ENCODE data around the gene ZNRD2. TPM values are rescaled to one million over a fixed set of nuclear protein-coding genes. Genes with fewer than 3 reads are reported as not detected.

ZNRD2 gene
- total RNA-seq, 4 donors from 2014 or later: 33.2 to 48.0 (median 40.0) TPM

- H3K9me3 ChIP-seq: no peaks in the 10 kb centered on the region
- intact Hi-C loops (cut with DNase I): no loop called here
- no peak for TF ChIP-seq CTCF (IDR thresholded peaks at IDR 0.05)
- no peak for TF ChIP-seq POLR2A (IDR thresholded peaks at IDR 0.05)
- H3K4me3 ChIP-seq: no peak overlapping the region
- no peaks in the 10 kb centered on the region for H3K27me3 ChIP-seq
- peaks cover 0 to 36% (median 0%) of the 10 kb centered on the region in 3 donors for H3K36me3 ChIP-seq
- WGBS, 2 donors: 58 to 83% methylated on average over 5 to 8 of the region's 37 CpGs
- no peak overlapping the region for H3K27ac ChIP-seq
- no peak for DNase-seq
- H3K4me1 ChIP-seq: peaks cover 32 to 76% (median 46%) of the 10 kb centered on the region in 3 donors
Observed at GRCh38 chr11:65553301-65554001, 16.8 kb upstream of the ZNRD2 start.

- 79 to 81% methylated on average over 6 to 9 of the region's 27 CpGs for WGBS, 2 donors
- H3K36me3 ChIP-seq: peaks cover 0 to 32% (median 0%) of the 10 kb centered on the region in 3 donors
- no peaks in the 10 kb centered on the region for H3K27me3 ChIP-seq
- no peaks in the 10 kb centered on the region for H3K9me3 ChIP-seq
- no peak for DNase-seq
- peak overlapping the region in 1 of 4 donors; percentile 91 for H3K27ac ChIP-seq
- H3K4me3 ChIP-seq: no peak overlapping the region
- H3K4me1 ChIP-seq: peaks cover 39 to 84% (median 53%) of the 10 kb centered on the region in 3 donors
- intact Hi-C loops (cut with DNase I): no loop called here
- TF ChIP-seq CTCF (IDR thresholded peaks at IDR 0.05) (no peak), POLR2A (IDR thresholded peaks at IDR 0.05) (no peak)
Observed at GRCh38 chr11:65554057-65554818, 16.0 kb upstream of the ZNRD2 start.

DNA sequence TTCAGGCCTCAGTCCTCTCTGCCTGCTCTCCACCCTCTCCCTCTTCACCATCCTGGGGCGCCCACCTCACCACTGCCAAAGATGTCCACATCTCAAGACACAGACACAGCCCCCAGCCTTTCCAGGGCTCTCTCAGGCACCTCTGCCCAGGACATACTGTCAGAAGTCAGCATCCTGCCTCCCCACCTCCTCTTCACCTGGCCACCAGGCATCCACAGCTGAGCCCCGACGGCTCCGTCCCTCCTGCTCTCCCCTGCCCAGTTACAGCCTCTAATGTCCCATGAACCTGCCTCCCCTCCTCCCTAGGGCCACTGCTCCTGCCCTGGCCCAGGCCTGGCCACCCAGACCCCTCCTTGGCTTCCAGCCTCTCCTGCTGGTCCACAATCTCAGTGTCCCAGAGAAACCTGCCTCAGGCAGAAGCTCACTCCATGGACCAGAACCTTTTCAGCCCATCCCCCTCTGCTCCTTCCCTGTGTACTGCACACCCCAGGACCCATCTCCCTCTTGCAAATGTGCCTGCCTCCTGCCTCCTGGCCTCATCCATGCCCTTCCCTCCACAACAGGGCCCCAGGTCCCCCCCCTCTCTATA lies 15.3 kb upstream of the ZNRD2 start:
- peaks cover 46 to 91% (median 60%) of the 10 kb centered on the region in 3 donors for H3K4me1 ChIP-seq
- H3K27ac ChIP-seq: peak overlapping the region; percentile 16 to 95 (median 92)
- no peaks in the 10 kb centered on the region for H3K9me3 ChIP-seq
- DNase-seq: no peak
- 88 to 90% methylated on average over 4 of the region's 4 CpGs for WGBS, 2 donors
- H3K36me3 ChIP-seq: peaks cover 0 to 32% (median 0%) of the 10 kb centered on the region in 3 donors
- no peak overlapping the region for H3K4me3 ChIP-seq
- no peaks in the 10 kb centered on the region for H3K27me3 ChIP-seq
- intact Hi-C loops (cut with DNase I): no loop called here
- TF ChIP-seq POLR2A (IDR thresholded peaks at IDR 0.05) (no peak), CTCF (IDR thresholded peaks at IDR 0.05) (no peak)

DNA sequence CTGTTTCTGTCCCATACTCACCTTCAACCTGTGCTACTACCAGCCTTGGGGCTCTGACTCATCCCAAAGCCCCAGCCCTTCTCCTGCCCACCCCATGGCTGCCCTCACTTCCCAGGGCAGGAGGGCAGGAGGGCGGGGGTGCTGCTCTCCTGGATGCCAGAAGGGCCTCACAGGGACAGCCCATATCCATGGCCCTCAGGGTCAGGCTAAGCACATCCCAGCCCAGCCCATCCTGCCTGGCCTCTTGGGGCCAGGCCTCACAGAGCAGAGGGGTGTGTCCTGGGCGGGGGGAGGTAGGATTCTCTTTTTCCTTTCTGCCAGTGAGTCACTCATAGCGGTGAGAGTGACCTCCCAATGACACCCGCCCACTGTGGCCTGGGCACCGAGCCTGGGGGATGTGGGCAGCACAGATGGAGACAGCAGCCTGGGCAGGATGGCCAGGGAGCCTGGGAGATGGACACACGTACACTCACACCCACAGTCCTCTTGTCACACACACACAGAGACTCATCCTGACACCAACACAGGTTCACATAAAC lies 14.5 kb upstream of the ZNRD2 start:
- H3K27me3 ChIP-seq: no peaks in the 10 kb centered on the region
- no peaks in the 10 kb centered on the region for H3K9me3 ChIP-seq
- no peak for TF ChIP-seq CTCF (IDR thresholded peaks at IDR 0.05)
- no peak for TF ChIP-seq POLR2A (IDR thresholded peaks at IDR 0.05)
- 67% methylated on average over 1 of the region's 6 CpGs; no CpG with 5 or more reads in 1 of the 2 donors for WGBS, 2 donors
- H3K36me3 ChIP-seq: peaks cover 0 to 31% (median 0%) of the 10 kb centered on the region in 3 donors
- peak overlapping the region in 1 of 4 donors; percentile 10 for H3K4me3 ChIP-seq
- no peak for DNase-seq
- peak overlapping the region; percentile 16 to 95 (median 92) for H3K27ac ChIP-seq
- intact Hi-C loops (cut with DNase I): no loop called here
- H3K4me1 ChIP-seq: peaks cover 54 to 99% (median 69%) of the 10 kb centered on the region in 3 donors
